Neural crest cell (in vitro differentiated cells): ENCODE results near the gene LYPD8. TPM values are rescaled to one million over a fixed set of nuclear protein-coding genes. Genes with fewer than 3 reads are reported as not detected.

Experiments
- DNase-seq: peaks from one replicate; pipeline ENCODE4 v3.0.0; 2021; ENCODE audit warnings: low read depth, mixed read lengths, low spot score
- H3K27ac Mint-ChIP-seq: one replicate; pipeline ENCODE4 v1.8.0; 2021; ENCODE audit warnings: mild to moderate bottlenecking, mixed read lengths; ENCODE audit not compliant: unreplicated experiment
- H3K27me3 Mint-ChIP-seq: 2 replicates; pipeline ENCODE4 v1.8.0; 2021; ENCODE audit warnings: low read depth, mild to moderate bottlenecking, mixed read lengths
- H3K36me3 Mint-ChIP-seq: 2 replicates; pipeline ENCODE4 v1.8.0; 2021; ENCODE audit warnings: low read depth, mild to moderate bottlenecking, mixed read lengths
- H3K4me1 Mint-ChIP-seq: 2 replicates; pipeline ENCODE4 v1.8.0; 2021; ENCODE audit warnings: mixed read lengths
- H3K4me3 Mint-ChIP-seq: one replicate; pipeline ENCODE4 v1.8.0; 2021; ENCODE audit warnings: mild to moderate bottlenecking, mixed read lengths
- H3K9me3 Mint-ChIP-seq: 2 replicates; pipeline ENCODE4 v1.8.0; 2021; ENCODE audit warnings: mixed read lengths
- CTCF ChIP-seq: fragments of 200-600 bp; sonication (generic); conservative IDR thresholded peaks from 2 replicates; pipeline ENCODE4 v1.5.0; 2021; ENCODE audit warnings: antibody characterized with exemption, mild to moderate bottlenecking
- total RNA-seq: library from RNA; stranded (reverse); gene quantifications from 2 replicates; pipeline ENCODE4 v1.2.1, GENCODE V29; 2021

LYPD8 gene
- total RNA-seq, 1 donor from 2014 or later: not detected

GRCh38 chr1:248691567-248692155, 63.9 kb downstream of the LYPD8 start:
- H3K36me3 Mint-ChIP-seq: peaks cover 7% of the 10 kb centered on the region
- no peak for TF ChIP-seq CTCF
- no peaks in the 10 kb centered on the region for H3K4me1 Mint-ChIP-seq
- no peak overlapping the region for H3K27ac Mint-ChIP-seq
- no peak for DNase-seq
- H3K4me3 Mint-ChIP-seq: no peak overlapping the region
- H3K27me3 Mint-ChIP-seq: no peaks in the 10 kb centered on the region
- H3K9me3 Mint-ChIP-seq: peaks cover 17% of the 10 kb centered on the region

Other genes starting within 250 kb of the LYPD8 start
- gene OR2G6, start 247.7 kb downstream of the LYPD8 start, total RNA-seq: not detected in 2 replicates
- not detected in 2 replicates for gene OR2T29, start 193.0 kb downstream of the LYPD8 start, total RNA-seq
- gene OR2T34, start 181.0 kb downstream of the LYPD8 start, total RNA-seq: not detected in 2 replicates
- not detected in 2 replicates for gene OR2T10, start 158.1 kb downstream of the LYPD8 start, total RNA-seq
- gene OR2T11, start 120.7 kb downstream of the LYPD8 start, total RNA-seq: not detected in 2 replicates
- gene OR2T35, start 110.5 kb downstream of the LYPD8 start, total RNA-seq: not detected in 2 replicates
- not detected in 2 replicates for gene OR2T27, start 100.2 kb downstream of the LYPD8 start, total RNA-seq
- not detected in 2 replicates for gene OR14I1, start 53.0 kb downstream of the LYPD8 start, total RNA-seq
- gene SH3BP5L, start 70.2 kb upstream of the LYPD8 start, total RNA-seq: 26.9 and 28.9 TPM in 2 replicates
- gene ZNF672, start 82.5 kb upstream of the LYPD8 start, total RNA-seq: 44.4 and 46.8 TPM in 2 replicates
- 72.5 and 72.8 TPM in 2 replicates for gene ZNF692, start 103.3 kb upstream of the LYPD8 start, total RNA-seq
- 9.7 and 10.8 TPM in 2 replicates for gene PGBD2, start 150.5 kb upstream of the LYPD8 start, total RNA-seq